ENCODE results near the gene PLXNA4. TPM values are rescaled to one million over a fixed set of nuclear protein-coding genes. Genes with fewer than 3 reads are reported as not detected.

Gene PLXNA4
- polyA plus RNA-seq, 3 donors from 2014 or later = 0.53 to 1.3 (median 0.56) TPM

DNA sequence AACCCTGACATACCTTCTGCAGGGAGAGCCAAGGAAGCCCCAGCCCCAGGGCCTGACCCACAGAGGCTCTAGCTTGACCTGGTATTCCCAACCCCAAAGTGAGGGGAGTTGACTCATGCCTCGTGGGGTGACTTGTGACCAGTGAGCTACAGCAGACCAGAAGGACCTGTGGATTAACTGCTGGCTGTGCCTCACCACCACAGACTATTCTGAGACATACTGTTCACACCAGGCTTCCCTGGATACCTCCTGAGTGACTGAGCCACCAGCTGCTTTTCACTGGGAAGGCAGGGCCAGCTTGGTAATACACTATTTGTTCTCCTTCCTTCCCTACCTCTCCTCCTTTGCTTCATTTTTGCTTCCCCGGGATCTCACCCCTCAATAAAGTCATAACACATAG, 7.3 kb downstream of the PLXNA4 start:
- peaks cover 16 to 32% (median 25%) of the 10 kb centered on the region in 3 donors for H3K27me3 Mint-ChIP-seq (ENCODE audit: low read depth in 3 of 3)
- no peak for DNase-seq
- H3K36me3 Mint-ChIP-seq = peaks cover 3 to 15% (median 9%) of the 10 kb centered on the region in 3 donors
- H3K27ac Mint-ChIP-seq = peak overlapping the region in 1 of 6 donors; percentile 59
- H3K4me3 Mint-ChIP-seq = no peak overlapping the region
- H3K9me3 Mint-ChIP-seq = no peaks in the 10 kb centered on the region
- H3K4me1 Mint-ChIP-seq = peaks cover 12 to 25% of the 10 kb centered on the region in 2 donors

DNA sequence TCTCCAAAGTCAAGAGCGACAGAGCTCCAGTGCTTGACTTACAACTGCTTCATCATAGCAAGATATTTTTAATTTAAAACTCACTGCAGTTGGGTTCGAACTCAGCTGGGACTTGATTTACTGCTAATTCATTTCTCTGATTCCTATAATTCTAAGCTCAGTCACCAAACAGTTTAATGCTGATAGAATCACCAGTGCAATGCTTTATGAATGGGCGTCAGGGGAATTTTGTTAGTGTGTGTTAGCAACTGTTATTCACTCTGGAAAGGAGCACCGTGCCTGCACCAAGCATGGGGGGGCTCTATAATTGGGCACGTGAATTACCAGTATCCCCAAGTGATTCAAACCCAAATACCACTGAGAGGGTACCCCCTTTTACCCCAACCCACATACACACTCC, 10.4 kb downstream of the PLXNA4 start:
- Mint-ChIP-seq H3K27me3 (ENCODE audit: low read depth in 3 of 3) (peaks cover 13 to 21% (median 15%) of the 10 kb centered on the region in 3 donors), H3K4me3 (no peak overlapping the region), H3K4me1 (peaks cover 0 to 13% of the 10 kb centered on the region in 2 donors)

DNA sequence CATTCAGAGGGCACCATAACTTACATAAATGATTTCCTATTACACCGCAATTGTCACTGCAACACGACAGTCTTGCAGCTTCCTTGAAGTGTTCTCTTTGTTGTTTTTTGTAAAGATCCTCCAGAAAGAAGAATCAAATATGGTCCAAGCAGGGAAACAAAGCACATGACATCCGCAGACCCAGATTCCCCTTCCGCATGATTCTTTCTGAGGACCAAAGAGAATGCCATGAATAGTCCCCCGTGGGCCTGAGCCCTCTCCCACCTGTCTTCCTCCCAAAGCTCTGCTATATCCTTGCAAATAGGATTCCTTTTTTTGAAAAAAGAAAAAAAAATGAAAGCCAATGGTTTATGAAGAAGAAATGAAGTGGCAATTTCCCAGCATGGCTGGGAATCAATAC, 10.8 kb downstream of the PLXNA4 start:
- Mint-ChIP-seq H3K27me3 (ENCODE audit: low read depth in 3 of 3) (peaks cover 13 to 19% (median 18%) of the 10 kb centered on the region in 3 donors), H3K4me3 (no peak overlapping the region), H3K9me3 (no peaks in the 10 kb centered on the region), H3K36me3 (peaks cover 3 to 13% (median 5%) of the 10 kb centered on the region in 3 donors), H3K27ac (no peak overlapping the region), H3K4me1 (peaks cover 0 to 11% of the 10 kb centered on the region in 2 donors)
- no peak for DNase-seq

More for the DNA sequence above, 10.4 kb downstream of the PLXNA4 start:
- peaks cover 3 to 15% (median 9%) of the 10 kb centered on the region in 3 donors for H3K36me3 Mint-ChIP-seq
- H3K9me3 Mint-ChIP-seq = no peaks in the 10 kb centered on the region
- no peak overlapping the region for H3K27ac Mint-ChIP-seq
- DNase-seq = no peak

DNA sequence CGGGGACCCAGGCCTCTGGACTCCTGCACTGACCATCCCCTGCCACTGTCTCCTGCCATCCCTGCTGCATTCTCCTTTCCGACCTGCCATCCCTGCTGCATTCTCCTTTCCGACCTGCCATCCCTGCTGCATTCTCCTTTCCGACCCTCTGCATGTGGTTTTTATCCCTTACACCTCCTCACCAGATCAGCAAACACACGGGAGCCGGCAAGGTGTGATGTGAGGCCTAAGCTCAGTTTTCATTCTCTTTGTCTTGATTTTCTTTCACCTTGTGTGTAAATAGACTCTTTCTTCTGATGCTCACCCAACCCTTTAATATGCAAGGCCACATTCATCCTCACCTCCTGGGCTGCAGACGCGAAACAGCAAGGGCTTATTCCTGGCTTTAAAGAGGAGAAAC, 11.4 kb downstream of the PLXNA4 start:
- no peak overlapping the region for H3K4me3 Mint-ChIP-seq
- H3K36me3 Mint-ChIP-seq = peaks cover 3 to 8% (median 4%) of the 10 kb centered on the region in 3 donors
- H3K27ac Mint-ChIP-seq = no peak overlapping the region
- no peaks in the 10 kb centered on the region for H3K9me3 Mint-ChIP-seq
- H3K4me1 Mint-ChIP-seq = peaks cover 0 to 5% of the 10 kb centered on the region in 2 donors
- no peak for DNase-seq
- peaks cover 12 to 18% (median 16%) of the 10 kb centered on the region in 3 donors for H3K27me3 Mint-ChIP-seq (ENCODE audit: low read depth in 3 of 3)

DNA sequence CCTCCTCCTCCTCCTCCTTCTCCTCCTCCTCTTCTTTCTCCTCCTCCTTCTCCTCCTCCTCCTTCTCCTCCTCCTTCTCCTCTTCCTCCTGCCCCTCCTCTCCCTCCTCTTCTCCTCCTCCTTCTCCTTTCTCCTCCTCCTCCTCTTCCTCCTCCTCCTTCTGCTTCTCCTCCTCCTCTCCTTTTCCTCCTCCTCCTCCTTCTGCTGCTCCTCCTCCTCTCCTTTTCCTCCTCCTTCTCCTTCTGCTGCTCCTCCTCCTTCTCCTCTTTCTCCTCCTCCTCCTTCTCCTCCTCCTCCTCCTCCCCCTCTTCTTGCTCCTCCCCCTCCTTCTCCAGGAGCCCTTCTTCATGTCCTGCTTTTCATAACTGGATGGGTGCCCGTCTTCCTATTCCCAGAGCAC, 12.2 kb downstream of the PLXNA4 start:
- Mint-ChIP-seq H3K27ac (no peak overlapping the region), H3K4me3 (no peak overlapping the region), H3K36me3 (peaks cover 3 to 5% (median 4%) of the 10 kb centered on the region in 3 donors), H3K9me3 (no peaks in the 10 kb centered on the region), H3K4me1 (peaks cover under 1 to 12% of the 10 kb centered on the region in 2 donors), H3K27me3 (ENCODE audit: low read depth in 3 of 3) (peaks cover 10 to 18% (median 16%) of the 10 kb centered on the region in 3 donors)
- no peak for DNase-seq

DNA sequence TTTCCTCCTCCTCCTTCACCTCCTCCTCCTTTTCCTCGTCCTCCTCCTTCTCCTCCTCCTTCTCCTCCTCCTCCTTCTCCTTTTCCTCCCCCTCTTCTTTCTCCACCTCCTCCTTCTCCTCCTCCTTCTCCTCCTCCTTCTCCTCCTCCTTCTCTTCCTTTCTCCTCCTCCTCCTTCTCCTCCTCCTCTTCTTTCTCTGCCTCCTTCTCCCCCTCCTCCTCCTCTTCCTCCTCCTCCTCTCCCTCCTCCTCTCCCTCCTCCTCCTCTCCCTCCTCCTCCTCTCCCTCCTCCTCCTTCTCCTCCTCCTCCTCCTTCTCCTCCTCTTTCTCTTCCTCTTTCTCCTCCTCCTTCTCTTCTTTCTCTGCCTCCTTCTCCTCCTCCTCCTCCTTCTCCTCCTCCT, 13.6 kb downstream of the PLXNA4 start:
- H3K4me1 Mint-ChIP-seq = peaks cover 8 to 20% of the 10 kb centered on the region in 2 donors
- H3K36me3 Mint-ChIP-seq = peaks cover 3 to 5% (median 4%) of the 10 kb centered on the region in 3 donors
- H3K4me3 Mint-ChIP-seq = no peak overlapping the region
- H3K9me3 Mint-ChIP-seq = no peaks in the 10 kb centered on the region
- peaks cover 7 to 18% (median 18%) of the 10 kb centered on the region in 3 donors for H3K27me3 Mint-ChIP-seq (ENCODE audit: low read depth in 3 of 3)
- DNase-seq = no peak
- H3K27ac Mint-ChIP-seq = no peak overlapping the region

DNA sequence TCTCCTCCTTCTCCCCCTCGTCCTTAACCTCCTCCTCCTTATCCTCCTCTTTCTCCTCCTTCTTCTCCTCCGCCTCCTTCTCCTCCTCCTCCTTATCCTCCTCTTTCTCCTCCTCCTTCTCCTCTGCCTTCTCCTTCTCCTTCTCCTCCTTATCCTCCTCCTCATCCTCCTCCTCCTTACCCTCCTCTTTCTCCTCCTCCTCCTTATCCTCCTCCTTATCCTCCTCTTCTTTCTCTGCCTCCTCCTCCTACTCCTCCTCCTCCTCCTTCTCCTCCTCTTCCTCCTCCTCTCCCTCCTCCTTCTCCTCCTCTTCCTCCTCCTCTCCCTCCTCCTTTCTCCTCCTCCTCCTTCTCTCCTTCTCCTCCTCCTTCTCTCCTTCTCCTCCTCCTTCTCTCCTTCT, 14.5 kb downstream of the PLXNA4 start:
- Mint-ChIP-seq H3K36me3 (peaks cover 3 to 5% (median 4%) of the 10 kb centered on the region in 3 donors), H3K27ac (no peak overlapping the region), H3K9me3 (no peaks in the 10 kb centered on the region), H3K4me3 (no peak overlapping the region), H3K4me1 (peaks cover 10 to 29% of the 10 kb centered on the region in 2 donors), H3K27me3 (ENCODE audit: low read depth in 3 of 3) (peaks cover 7 to 18% (median 14%) of the 10 kb centered on the region in 3 donors)
- DNase-seq = no peak

DNA sequence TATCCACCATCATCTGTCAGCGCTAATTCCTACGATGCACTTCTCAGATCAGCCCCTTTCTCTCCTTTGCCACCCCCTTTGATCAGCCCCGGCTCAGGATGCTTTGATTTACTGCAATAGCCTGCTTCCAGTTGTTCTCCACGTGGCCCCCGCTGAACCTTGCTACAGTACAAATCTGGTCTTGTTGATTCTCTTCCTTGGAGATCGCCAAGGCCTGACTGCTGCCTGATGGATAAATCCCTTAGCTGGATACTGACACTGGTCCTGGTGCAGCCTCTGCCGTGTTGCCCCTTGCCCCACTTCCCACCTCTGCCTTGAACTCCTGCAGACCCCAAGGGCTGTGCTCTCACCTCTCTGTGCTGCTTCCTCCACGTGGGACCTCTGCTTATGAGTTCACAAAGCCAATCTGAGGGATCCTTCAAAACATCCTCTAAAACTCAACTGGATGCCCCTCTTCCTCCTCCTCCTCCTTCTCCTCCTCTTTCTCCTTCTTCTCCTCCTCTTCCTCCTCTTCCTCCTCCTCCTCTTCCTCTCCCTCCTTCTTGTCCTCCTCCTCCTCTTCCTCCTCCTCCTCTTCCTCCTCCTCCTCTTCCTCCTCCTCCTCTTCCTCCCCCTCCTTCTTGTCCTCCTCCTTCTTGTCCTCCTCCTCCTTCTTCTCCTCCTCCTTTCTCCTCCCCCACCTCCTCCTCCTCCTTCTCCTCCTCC, 15.3 kb downstream of the PLXNA4 start:
- no peak for DNase-seq
- H3K36me3 Mint-ChIP-seq = peaks cover 0 to 4% (median 0%) of the 10 kb centered on the region in 3 donors
- peaks cover 13 to 32% of the 10 kb centered on the region in 2 donors for H3K4me1 Mint-ChIP-seq
- H3K9me3 Mint-ChIP-seq = no peaks in the 10 kb centered on the region
- H3K27ac Mint-ChIP-seq = peak overlapping the region in 3 of 6 donors; percentile 8 to 62 (median 37)
- peaks cover 7 to 18% (median 13%) of the 10 kb centered on the region in 3 donors for H3K27me3 Mint-ChIP-seq (ENCODE audit: low read depth in 3 of 3)
- no peak overlapping the region for H3K4me3 Mint-ChIP-seq

DNA sequence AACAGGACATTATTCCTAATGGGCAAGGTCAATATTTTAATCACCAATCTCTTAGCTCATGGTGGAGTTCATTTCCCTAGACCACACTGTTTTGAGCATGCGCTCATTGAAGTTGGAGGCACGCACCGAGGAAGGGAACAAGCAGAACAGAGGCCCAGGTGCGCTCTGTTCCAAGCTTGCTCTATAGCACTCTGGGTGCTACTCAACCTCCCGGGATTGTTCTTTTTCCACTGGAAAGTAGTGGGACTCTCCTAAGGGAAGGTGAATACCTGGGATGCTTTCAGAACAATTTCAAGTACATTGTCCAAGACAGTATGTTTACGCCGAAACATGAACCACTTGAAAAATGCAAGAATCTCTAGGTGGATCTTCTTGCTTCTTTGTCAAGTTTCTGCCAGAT, 16.2 kb downstream of the PLXNA4 start:
- Mint-ChIP-seq H3K4me1 (peaks cover 15 to 35% of the 10 kb centered on the region in 2 donors), H3K36me3 (peaks cover 0 to 3% (median 0%) of the 10 kb centered on the region in 3 donors), H3K27me3 (ENCODE audit: low read depth in 3 of 3) (peaks cover 7 to 16% (median 9%) of the 10 kb centered on the region in 3 donors), H3K27ac (no peak overlapping the region), H3K9me3 (no peaks in the 10 kb centered on the region), H3K4me3 (no peak overlapping the region)
- DNase-seq = no peak

DNA sequence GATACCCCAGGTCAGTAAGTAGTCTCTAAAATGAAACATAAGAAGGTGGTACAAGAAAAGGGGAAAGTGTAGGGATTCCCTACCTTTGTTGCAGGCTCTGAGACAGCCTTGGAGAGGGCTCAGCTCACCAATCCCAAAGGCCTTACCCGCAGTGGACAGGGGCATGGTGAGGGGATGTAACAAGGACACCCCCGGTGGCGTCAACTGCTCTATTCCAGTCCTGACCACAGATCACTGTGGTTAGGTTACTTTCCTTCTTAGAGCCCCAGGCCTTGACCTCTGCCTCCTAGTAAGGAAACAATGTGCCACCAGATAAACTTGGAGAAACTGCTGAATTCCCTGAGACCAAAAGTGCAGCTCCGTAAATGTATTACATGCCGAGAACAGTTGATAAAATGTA, 17.5 kb downstream of the PLXNA4 start:
- peaks cover 0 to 7% (median 4%) of the 10 kb centered on the region in 3 donors for H3K27me3 Mint-ChIP-seq (ENCODE audit: low read depth in 3 of 3)
- H3K4me3 Mint-ChIP-seq = no peak overlapping the region
- H3K4me1 Mint-ChIP-seq = peaks cover 15 to 35% of the 10 kb centered on the region in 2 donors
- no peak for DNase-seq
- no peaks in the 10 kb centered on the region for H3K9me3 Mint-ChIP-seq
- H3K27ac Mint-ChIP-seq = no peak overlapping the region
- H3K36me3 Mint-ChIP-seq = peaks cover 0 to 3% (median 2%) of the 10 kb centered on the region in 3 donors

DNA sequence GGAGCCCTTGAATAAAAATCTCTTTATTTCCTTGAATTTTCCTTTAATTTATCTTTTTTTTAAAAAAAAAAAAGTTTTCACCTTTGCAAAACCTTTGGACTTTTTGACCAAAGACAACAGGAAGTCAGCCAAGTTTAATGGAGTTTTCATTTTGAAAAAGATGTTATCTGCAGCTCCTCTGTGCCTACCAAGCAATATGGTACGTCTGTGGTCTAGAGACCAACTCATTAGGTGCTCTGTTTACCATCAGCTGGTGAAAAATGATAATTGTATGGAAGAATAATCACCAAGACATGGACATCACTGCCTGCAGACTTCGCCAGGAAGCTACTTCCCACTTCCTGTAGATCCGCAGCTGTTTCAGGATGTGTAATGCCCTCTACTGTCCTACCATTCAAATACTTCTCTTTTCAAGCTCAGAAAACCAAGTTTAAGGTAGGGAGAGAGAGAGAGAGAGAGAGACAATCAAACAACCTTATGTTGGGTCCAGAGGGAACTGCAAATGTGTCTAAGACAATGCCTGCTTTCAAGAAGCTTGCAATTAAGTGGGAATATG, 18.7 kb downstream of the PLXNA4 start:
- Mint-ChIP-seq H3K27ac (peak overlapping the region in 2 of 6 donors; percentile 40 to 70), H3K36me3 (peaks cover 0 to 8% (median 5%) of the 10 kb centered on the region in 3 donors), H3K9me3 (no peaks in the 10 kb centered on the region), H3K27me3 (ENCODE audit: low read depth in 3 of 3) (peaks cover 0 to 7% (median 4%) of the 10 kb centered on the region in 3 donors), H3K4me3 (peak overlapping the region in 3 of 5 donors; percentile 5 to 55 (median 19)), H3K4me1 (peaks cover 15 to 35% of the 10 kb centered on the region in 2 donors)
- DNase-seq = no peak

DNA sequence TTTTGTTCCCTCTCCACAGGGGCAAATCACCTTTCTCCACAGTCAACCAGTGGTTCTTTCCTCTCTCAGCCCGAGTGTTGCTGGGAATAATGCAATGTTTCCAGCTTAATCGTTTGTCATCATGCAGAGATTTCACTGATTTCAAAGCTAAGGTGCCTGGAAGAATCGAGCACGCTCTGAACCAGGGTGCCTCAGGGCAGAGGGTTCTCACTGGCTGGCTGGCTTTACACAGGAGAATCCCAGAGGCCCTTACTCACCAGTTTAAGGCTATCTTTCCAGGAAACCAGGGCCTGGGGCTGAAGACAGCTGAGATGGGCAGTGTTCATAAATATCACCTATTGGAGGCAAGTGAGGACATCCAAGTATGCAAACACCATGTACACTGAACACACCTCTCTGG, 21.8 kb downstream of the PLXNA4 start:
- peaks cover 12 to 24% (median 22%) of the 10 kb centered on the region in 3 donors for H3K36me3 Mint-ChIP-seq
- peaks cover 4 to 11% (median 6%) of the 10 kb centered on the region in 3 donors for H3K27me3 Mint-ChIP-seq (ENCODE audit: low read depth in 3 of 3)
- DNase-seq = no peak
- no peak overlapping the region for H3K4me3 Mint-ChIP-seq
- H3K27ac Mint-ChIP-seq = no peak overlapping the region
- peaks cover 2 to 13% (median 7%) of the 10 kb centered on the region in 6 donors for H3K9me3 Mint-ChIP-seq
- H3K4me1 Mint-ChIP-seq = peaks cover 18 to 35% of the 10 kb centered on the region in 2 donors

DNA sequence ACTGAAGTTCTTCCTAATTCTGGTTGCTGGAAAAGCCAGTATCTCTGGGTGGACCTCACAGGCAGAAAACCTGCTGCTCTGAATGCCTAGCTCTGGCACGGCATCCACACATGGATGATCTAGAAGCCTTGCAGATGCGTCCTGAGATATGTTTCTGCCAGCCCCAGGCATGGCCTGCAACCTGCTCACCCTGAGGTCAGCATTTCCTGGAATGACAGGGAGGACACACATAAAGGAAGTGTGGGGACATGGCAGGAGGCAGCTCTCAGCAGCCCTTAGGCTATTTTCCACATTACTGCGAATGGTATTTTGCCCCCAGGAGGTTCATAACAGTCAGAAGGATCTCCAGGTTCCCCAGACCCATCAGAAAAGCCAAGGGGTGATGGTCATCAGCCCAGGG, 23.2 kb downstream of the PLXNA4 start:
- H3K4me1 Mint-ChIP-seq = peaks cover 20 to 41% of the 10 kb centered on the region in 2 donors
- H3K9me3 Mint-ChIP-seq = peaks cover 3 to 13% (median 7%) of the 10 kb centered on the region in 6 donors
- DNase-seq = no peak
- H3K27me3 Mint-ChIP-seq (ENCODE audit: low read depth in 3 of 3) = peaks cover 5 to 8% (median 6%) of the 10 kb centered on the region in 3 donors
- H3K27ac Mint-ChIP-seq = no peak overlapping the region
- H3K4me3 Mint-ChIP-seq = no peak overlapping the region
- peaks cover 12 to 24% (median 22%) of the 10 kb centered on the region in 3 donors for H3K36me3 Mint-ChIP-seq

DNA sequence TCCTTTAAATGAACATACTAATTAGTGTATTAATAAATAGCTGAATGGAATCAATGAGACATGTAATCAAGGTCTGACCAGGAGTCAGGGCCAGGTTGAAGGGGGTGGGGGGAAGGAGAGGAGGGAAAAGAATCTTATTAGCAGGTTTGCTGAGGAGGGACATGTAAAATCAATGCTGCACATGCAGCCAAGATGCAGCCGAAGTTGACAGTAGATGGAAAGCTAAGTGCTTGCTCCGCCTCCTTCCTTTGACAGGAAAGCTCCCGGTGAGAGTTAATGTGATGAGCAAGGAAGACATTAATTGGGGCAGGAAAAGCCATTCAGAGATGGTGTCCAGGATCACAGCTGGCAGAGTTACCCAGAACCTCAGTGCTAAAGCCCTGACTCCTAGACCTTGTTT, 24.4 kb downstream of the PLXNA4 start:
- Mint-ChIP-seq H3K27ac (no peak overlapping the region), H3K4me1 (peaks cover 18 to 33% of the 10 kb centered on the region in 2 donors), H3K36me3 (peaks cover 12 to 24% (median 22%) of the 10 kb centered on the region in 3 donors), H3K9me3 (peaks cover 3 to 13% (median 7%) of the 10 kb centered on the region in 6 donors), H3K4me3 (no peak overlapping the region), H3K27me3 (ENCODE audit: low read depth in 3 of 3) (peaks cover 5 to 10% (median 6%) of the 10 kb centered on the region in 3 donors)
- DNase-seq = no peak

Data from immature natural killer cell (primary cell).